HPDE6-E6E7 (cell line): ENCODE data around the gene SCYL2.
"Not testable (repeated sequence)": the region's sequence is repeated elsewhere in the genome, so short reads cannot be mapped to it uniquely, and the experiment has no call there.

Source experiments
- DNase-seq: peaks from one replicate; pipeline ENCODE4 v3.0.0; 2011; ENCODE audit warnings: missing footprints; ENCODE audit errors: extremely low spot score

The SCYL2 gene

GRCh38 chr12:100326208-100326607 lies 59.2 kb downstream of the SCYL2 start:
- no peak for DNase-seq

- no peak for DNase-seq
These were observed 62.8 kb downstream of the SCYL2 start for GRCh38 chr12:100329800-100330199.

- no peak for DNase-seq
These were observed 64.9 kb downstream of the SCYL2 start for GRCh38 chr12:100331871-100332270.

GRCh38 chr12:100332852-100333251 lies 65.9 kb downstream of the SCYL2 start:
- no peak for DNase-seq

GRCh38 chr12:100337299-100337698 lies 70.3 kb downstream of the SCYL2 start:
- no peak for DNase-seq

GRCh38 chr12:100337727-100338126 lies 70.8 kb downstream of the SCYL2 start:
- DNase-seq: no peak

- DNase-seq: no peak
These were observed 72.1 kb downstream of the SCYL2 start for GRCh38 chr12:100339071-100339470.

- not testable (repeated sequence) for DNase-seq
These were observed 75.9 kb downstream of the SCYL2 start for GRCh38 chr12:100342897-100343296.

GRCh38 chr12:100344351-100344750 lies 77.4 kb downstream of the SCYL2 start:
- DNase-seq: not testable (repeated sequence)

GRCh38 chr12:100345020-100345767 lies 78.2 kb downstream of the SCYL2 start:
- DNase-seq: no peak

- DNase-seq: no peak
These were observed 79.7 kb downstream of the SCYL2 start for GRCh38 chr12:100346660-100347059.

GRCh38 chr12:100348657-100349454 lies 81.9 kb downstream of the SCYL2 start:
- no peak for DNase-seq

GRCh38 chr12:100356644-100357223 lies 89.8 kb downstream of the SCYL2 start, which contains the start of gene SLC17A8:
TSS of gene SLC17A8 (plus strand) at chr12:100357074. CDS start at chr12:100357392, 318 bp downstream.
- DNase-seq: no peak

GRCh38 chr12:100359248-100359647 lies 92.3 kb downstream of the SCYL2 start:
- no peak for DNase-seq

GRCh38 chr12:100359822-100360221 lies 92.8 kb downstream of the SCYL2 start:
- no peak for DNase-seq

- DNase-seq: no peak
These were observed 93.5 kb downstream of the SCYL2 start for GRCh38 chr12:100360450-100360849.

GRCh38 chr12:100364324-100364723 lies 97.3 kb downstream of the SCYL2 start:
- no peak for DNase-seq

GRCh38 chr12:100365411-100365810 lies 98.4 kb downstream of the SCYL2 start:
- no peak for DNase-seq

GRCh38 chr12:100368066-100368465 lies 101.1 kb downstream of the SCYL2 start:
- DNase-seq: no peak

GRCh38 chr12:100371146-100371545 lies 104.2 kb downstream of the SCYL2 start:
- no peak for DNase-seq

GRCh38 chr12:100372853-100373640 lies 106.1 kb downstream of the SCYL2 start:
- no peak for DNase-seq
